K562 (cell line): ENCODE measurements around the gene UBN1. TPM values are rescaled to one million over a fixed set of nuclear protein-coding genes. Genes with fewer than 3 reads are reported as not detected.

Experiments used
- ATAC-seq: fragments of 200-7000 bp; cut with Tn5 transposase; 3 replicates; pipeline ENCODE4 v1.9.1; 2020; ENCODE audit warnings: moderate library complexity
- BruUV-seq: library from RNA; stranded (reverse); fragments of 400-500 nt; replicated peaks from 2 replicates; lab custom pipeline; 2021; lab: Mats Ljungman, UMichigan
- CTCF ChIA-PET: fragments of 300-600 bp; formaldehyde crosslinking; extraction: SDS; loops from one replicate; lab custom pipeline; 2021; ENCODE audit warnings: low intra/inter-chr PET ratio; lab: Yijun Ruan, JAX
- POLR2A ChIA-PET: fragments of 300-600, 350-650 bp; sonication (Branson Sonifier 250); formaldehyde crosslinking; extraction: SDS; loops from one replicate; lab custom pipeline; 2021; ENCODE audit warnings: antibody characterized with exemption, inconsistent platforms; lab: Yijun Ruan, JAX
- DNase-seq, 4 experiments: peaks; one replicate each; pipeline versions ENCODE4 v3.0.0 to v3.0.0-alpha.2; 2011 to 2018; ENCODE audit warnings: low spot score in 3 of 4, mixed read lengths in 3 of 4; ENCODE audit errors: extremely low read depth in 1 of 4
- FAIRE-seq: peaks from 2 replicates; lab custom pipeline; 2011; peaks lifted over from hg19 to GRCh38; lab: Jason Lieb, UNC
- H2AFZ ChIP-seq: 2 replicates; pipeline ENCODE4 v1.6.0; 2011; ENCODE audit warnings: low read depth, low read length, control low read depth, inconsistent platforms
- H3K27ac ChIP-seq: fragments of 200-600 bp; 3 replicates; pipeline ENCODE4 v1.8.0; 2011; ENCODE audit warnings: low read depth, mild to moderate bottlenecking, control low read depth, inconsistent platforms, low read length, moderate library complexity, mixed read lengths; ENCODE audit errors: extremely low read depth
- H3K27me3 ChIP-seq, 2 experiments: fragments of 300-600 bp in 1 of 2; 2 replicates in 1 of 2; 3 replicates in 1 of 2; pipeline versions ENCODE4 v1.6.0 to v1.8.0; 2011; ENCODE audit warnings: inconsistent platforms in 2 of 2, low read length in 2 of 2, mild to moderate bottlenecking in 1 of 2, mixed read lengths in 1 of 2, moderate library complexity in 1 of 2; ENCODE audit not compliant: control insufficient read depth in 2 of 2, insufficient read depth in 2 of 2
- H3K36me3 ChIP-seq: fragments of 300-600 bp; 3 replicates; pipeline ENCODE4 v1.8.0; 2011; ENCODE audit warnings: mild to moderate bottlenecking, low read length, inconsistent platforms; ENCODE audit not compliant: control insufficient read depth, insufficient read depth
- H3K4me1 ChIP-seq, 2 experiments: fragments of 200-600 bp in 1 of 2; replicated peaks in 1 of 2; 2 replicates in 1 of 2; 3 replicates in 1 of 2; pipeline versions ENCODE4 v1.5.1 to v1.8.0; 2011; ENCODE audit warnings: inconsistent platforms in 2 of 2, low read length in 2 of 2, mild to moderate bottlenecking in 1 of 2, mixed read lengths in 1 of 2, moderate library complexity in 1 of 2; ENCODE audit not compliant: control insufficient read depth in 2 of 2, insufficient read depth in 2 of 2
- H3K4me2 ChIP-seq: 2 replicates; pipeline ENCODE4 v1.6.1; 2011; ENCODE audit warnings: low read length, control low read depth, inconsistent platforms, mixed read lengths; ENCODE audit not compliant: insufficient read depth
- H3K4me3 ChIP-seq: fragments of 200-600 bp; sonication (generic), shearing (Covaris generic); 2 replicates; pipeline ENCODE4 v1.5.1; 2016; ENCODE audit warnings: control low read depth, inconsistent platforms
- H3K79me2 ChIP-seq: fragments of 200-600 bp; 3 replicates; pipeline ENCODE4 v1.8.0; 2011; ENCODE audit warnings: low read length, inconsistent platforms; ENCODE audit not compliant: control insufficient read depth, insufficient read depth
- H3K9ac ChIP-seq, 2 experiments: 2 replicates each; pipeline versions ENCODE4 v1.6.0 to v1.6.1; 2011; ENCODE audit warnings: low read depth in 2 of 2, low read length in 2 of 2, control low read depth in 1 of 2, inconsistent platforms in 1 of 2, mild to moderate bottlenecking in 1 of 2, mixed read lengths in 1 of 2; ENCODE audit not compliant: insufficient read depth in 1 of 2
- H3K9me1 ChIP-seq: one replicate; pipeline ENCODE4 v1.6.0; 2011; ENCODE audit warnings: inconsistent platforms, mild to moderate bottlenecking, low read length, moderate library complexity; ENCODE audit not compliant: control insufficient read depth, insufficient read depth
- H3K9me3 ChIP-seq: replicated peaks from 2 replicates; pipeline ENCODE4 v1.5.1; 2011; ENCODE audit warnings: low read depth, low read length, inconsistent platforms; ENCODE audit not compliant: control insufficient read depth, insufficient read depth
- H4K20me1 ChIP-seq: replicated peaks from 2 replicates; pipeline ENCODE4 v1.6.1; 2011; ENCODE audit warnings: low read length, inconsistent platforms, mixed read lengths; ENCODE audit not compliant: control insufficient read depth, insufficient read depth
- JUN ChIP-seq, 2 experiments: sonication (generic) in 1 of 2; formaldehyde crosslinking in 1 of 2; IDR thresholded peaks; 2 replicates each; pipeline versions ENCODE4 v1.6.1 to v1.8.0; 2012 to 2022; ENCODE audit warnings: borderline replicate concordance in 2 of 2, mild to moderate bottlenecking in 2 of 2, improper control_type of control experiment in 1 of 2, low read depth in 1 of 2, low read length in 1 of 2, missing genetic modification reagents in 1 of 2
- MAFG ChIP-seq: fragments of 450-650 bp; conservative IDR thresholded peaks from 2 replicates; pipeline ENCODE4 v1.6.1; 2016; ENCODE audit warnings: missing genetic modification characterization, missing compliant biosample characterization
- MBD1 ChIP-seq: fragments of 250-450 bp; sonication (Bioruptor Pico); IDR thresholded peaks from 2 replicates; pipeline ENCODE4 v1.8.0; 2022; ENCODE audit warnings: inconsistent platforms
- MCM2 ChIP-seq: fragments of 450-650 bp; IDR thresholded peaks from 2 replicates; pipeline ENCODE4 v1.6.1; 2017; ENCODE audit warnings: low read depth, mild to moderate bottlenecking
- MYBL2 ChIP-seq, 2 experiments: fragments of 450-650 bp in 1 of 2; sonication (generic) in 1 of 2; formaldehyde crosslinking in 1 of 2; IDR thresholded peaks; 2 replicates each; pipeline versions ENCODE4 v1.6.1 to v1.8.1; 2017 to 2022; ENCODE audit warnings: borderline replicate concordance in 1 of 2, inconsistent platforms in 1 of 2, low read depth in 1 of 2, mild to moderate bottlenecking in 1 of 2, missing genetic modification reagents in 1 of 2, moderate library complexity in 1 of 2
- PML ChIP-seq: IDR thresholded peaks from 2 replicates; pipeline ENCODE4 v1.6.1; 2012; ENCODE audit warnings: low read length, inconsistent platforms
- PURB ChIP-seq: sonication (generic); formaldehyde crosslinking; IDR thresholded peaks from 2 replicates; pipeline ENCODE4 v1.9.0; 2021; ENCODE audit warnings: low read depth, mild to moderate bottlenecking, missing genetic modification reagents
- RFX5 ChIP-seq: IDR thresholded peaks from 2 replicates; pipeline ENCODE4 v1.6.1; 2011; ENCODE audit warnings: low read depth, mild to moderate bottlenecking, improper control_type of control experiment, low read length
- TOE1 ChIP-seq, 2 experiments: fragments of 450-650 bp in 1 of 2; sonication (generic) in 1 of 2; formaldehyde crosslinking in 1 of 2; IDR thresholded peaks; 2 replicates each; pipeline versions ENCODE4 v1.7.1 to v1.8.0; 2016 to 2022; ENCODE audit warnings: borderline replicate concordance in 2 of 2, mild to moderate bottlenecking in 2 of 2, antibody characterized with exemption in 1 of 2, inconsistent platforms in 1 of 2, low read depth in 1 of 2, missing genetic modification reagents in 1 of 2, moderate library complexity in 1 of 2
- ZNF551 ChIP-seq: fragments of 250-450 bp; sonication (Bioruptor Pico); IDR thresholded peaks from 2 replicates; pipeline ENCODE4 v1.5.0; 2021; ENCODE audit warnings: mild to moderate bottlenecking, moderate library complexity
- WGBS: fragments of 100-300 bp; shearing (Covaris generic); methylation state at CpG from one replicate; pipeline ENCODE4 v1.1.6; 2016; ENCODE audit warnings: low coverage, mixed read lengths; ENCODE audit not compliant: insufficient coverage; ENCODE audit errors: missing lambda C conversion rate; 5-methylcytosine and 5-hydroxymethylcytosine counted together
- in situ Hi-C: fragments of 300-500 bp; cut with MboI; formaldehyde crosslinking; loops from 4 replicates; pipeline ENCODE4 v1.15.0; 2018; ENCODE audit warnings: inconsistent platforms, mixed read lengths
- intact Hi-C: fragments of 100-400 bp; cut with micrococcal nuclease; formaldehyde crosslinking; loops from 2 replicates; pipeline ENCODE4 v1.14.2; 2022
- polyA plus RNA-seq, 8 experiments: library from polyadenylated mRNA; depleted of rRNA in 4 of 8; stranded (reverse) in 5 of 8; unstranded in 3 of 8; fragments of >200 nt; fragmentation: Nextera tagmentation in 2 of 8; fragmentation: Illumina TruSeq in 1 of 8; extraction: Ambion mirVana in 2 of 8; extraction: Trizol in 1 of 8; gene quantifications; 2 replicates each; pipeline versions ENCODE4 v1.2.1 to v1.2.3, GENCODE V29; 2011 to 2014; ENCODE audit warnings: inconsistent platforms in 1 of 8, missing spikeins in 1 of 8
- total RNA-seq, 7 experiments: library from RNA; depleted of rRNA in 6 of 7; stranded (reverse); fragments of >200 nt in 6 of 7; fragmentation: Illumina TruSeq in 2 of 7; extraction: Trizol in 2 of 7; gene quantifications; 2 replicates each; pipeline versions ENCODE4 v1.2.1 to v1.2.3, GENCODE V29; 2011 to 2021; ENCODE audit warnings: low replicate concordance in 1 of 7
- TF ChIP-seq, protein P1 (sequence below): fragments of 450-650 bp; IDR thresholded peaks from 2 replicates; pipeline ENCODE4 v1.7.1; 2018; ENCODE audit warnings: mild to moderate bottlenecking, low read depth; ENCODE audit not compliant: partially characterized antibody
- TF ChIP-seq, protein P2 (sequence below): sonication (generic); formaldehyde crosslinking; IDR thresholded peaks from 2 replicates; pipeline ENCODE4 v1.8.0; 2022; ENCODE audit warnings: mild to moderate bottlenecking, missing genetic modification reagents, borderline replicate concordance
- TF ChIP-seq, protein P3 (sequence below), 2 experiments: fragments of 450-650 bp; conservative IDR thresholded peaks; 2 replicates each; pipeline ENCODE4 v1.6.1; 2017; ENCODE audit warnings: mild to moderate bottlenecking in 2 of 2, moderate library complexity in 2 of 2

Gene UBN1
- total and polyA plus RNA-seq, 9 of the 15 experiments (the other 6 are each of a cell fraction or from before 2014, with no cell fraction given) = 1.5 to 45.7 (median 20.6) TPM

GRCh38 chr16:4820652-4821051, 26.6 kb upstream of the UBN1 start:
- intact Hi-C loops (no loop called here), in situ Hi-C loops (no loop called here)
- TF ChIP-seq TOE1 (IDR thresholded peaks at IDR 0.05; ENCODE audit: borderline replicate concordance) = no peak
- TF ChIP-seq TOE1 (CRISPR knock-in tag; IDR thresholded peaks at IDR 0.05; ENCODE audit: borderline replicate concordance, low read depth) = no peak
- TF ChIP-seq, protein P1, sequence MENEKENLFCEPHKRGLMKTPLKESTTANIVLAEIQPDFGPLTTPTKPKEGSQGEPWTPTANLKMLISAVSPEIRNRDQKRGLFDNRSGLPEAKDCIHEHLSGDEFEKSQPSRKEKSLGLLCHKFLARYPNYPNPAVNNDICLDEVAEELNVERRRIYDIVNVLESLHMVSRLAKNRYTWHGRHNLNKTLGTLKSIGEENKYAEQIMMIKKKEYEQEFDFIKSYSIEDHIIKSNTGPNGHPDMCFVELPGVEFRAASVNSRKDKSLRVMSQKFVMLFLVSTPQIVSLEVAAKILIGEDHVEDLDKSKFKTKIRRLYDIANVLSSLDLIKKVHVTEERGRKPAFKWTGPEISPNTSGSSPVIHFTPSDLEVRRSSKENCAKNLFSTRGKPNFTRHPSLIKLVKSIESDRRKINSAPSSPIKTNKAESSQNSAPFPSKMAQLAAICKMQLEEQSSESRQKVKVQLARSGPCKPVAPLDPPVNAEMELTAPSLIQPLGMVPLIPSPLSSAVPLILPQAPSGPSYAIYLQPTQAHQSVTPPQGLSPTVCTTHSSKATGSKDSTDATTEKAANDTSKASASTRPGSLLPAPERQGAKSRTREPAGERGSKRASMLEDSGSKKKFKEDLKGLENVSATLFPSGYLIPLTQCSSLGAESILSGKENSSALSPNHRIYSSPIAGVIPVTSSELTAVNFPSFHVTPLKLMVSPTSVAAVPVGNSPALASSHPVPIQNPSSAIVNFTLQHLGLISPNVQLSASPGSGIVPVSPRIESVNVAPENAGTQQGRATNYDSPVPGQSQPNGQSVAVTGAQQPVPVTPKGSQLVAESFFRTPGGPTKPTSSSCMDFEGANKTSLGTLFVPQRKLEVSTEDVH = no peak
- no peak for TF ChIP-seq MCM2
- TF ChIP-seq MAFG = no peak
- no peak for TF ChIP-seq MBD1
- TF ChIP-seq PURB (CRISPR knock-in tag) = no peak
- TF ChIP-seq JUN (IDR thresholded peaks at IDR 0.05; ENCODE audit: borderline replicate concordance, low read depth, low read length) = no peak
- TF ChIP-seq JUN (CRISPR knock-in tag; IDR thresholded peaks at IDR 0.05; ENCODE audit: borderline replicate concordance) = no peak
- no peak for TF ChIP-seq RFX5
- TF ChIP-seq MYBL2 (IDR thresholded peaks at IDR 0.05; ENCODE audit: low read depth) = no peak
- no peak for TF ChIP-seq MYBL2 (CRISPR knock-in tag; IDR thresholded peaks at IDR 0.05; ENCODE audit: borderline replicate concordance)
- TF ChIP-seq ZNF551 (CRISPR knock-in tag) = no peak
- TF ChIP-seq, protein P2, sequence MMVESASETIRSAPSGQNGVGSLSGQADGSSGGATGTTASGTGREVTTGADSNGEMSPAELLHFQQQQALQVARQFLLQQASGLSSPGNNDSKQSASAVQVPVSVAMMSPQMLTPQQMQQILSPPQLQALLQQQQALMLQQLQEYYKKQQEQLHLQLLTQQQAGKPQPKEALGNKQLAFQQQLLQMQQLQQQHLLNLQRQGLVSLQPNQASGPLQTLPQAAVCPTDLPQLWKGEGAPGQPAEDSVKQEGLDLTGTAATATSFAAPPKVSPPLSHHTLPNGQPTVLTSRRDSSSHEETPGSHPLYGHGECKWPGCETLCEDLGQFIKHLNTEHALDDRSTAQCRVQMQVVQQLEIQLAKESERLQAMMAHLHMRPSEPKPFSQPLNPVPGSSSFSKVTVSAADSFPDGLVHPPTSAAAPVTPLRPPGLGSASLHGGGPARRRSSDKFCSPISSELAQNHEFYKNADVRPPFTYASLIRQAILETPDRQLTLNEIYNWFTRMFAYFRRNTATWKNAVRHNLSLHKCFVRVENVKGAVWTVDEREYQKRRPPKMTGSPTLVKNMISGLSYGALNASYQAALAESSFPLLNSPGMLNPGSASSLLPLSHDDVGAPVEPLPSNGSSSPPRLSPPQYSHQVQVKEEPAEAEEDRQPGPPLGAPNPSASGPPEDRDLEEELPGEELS (CRISPR knock-in tag) = no peak
- no peak for TF ChIP-seq PML
- TF ChIP-seq, protein P3, sequence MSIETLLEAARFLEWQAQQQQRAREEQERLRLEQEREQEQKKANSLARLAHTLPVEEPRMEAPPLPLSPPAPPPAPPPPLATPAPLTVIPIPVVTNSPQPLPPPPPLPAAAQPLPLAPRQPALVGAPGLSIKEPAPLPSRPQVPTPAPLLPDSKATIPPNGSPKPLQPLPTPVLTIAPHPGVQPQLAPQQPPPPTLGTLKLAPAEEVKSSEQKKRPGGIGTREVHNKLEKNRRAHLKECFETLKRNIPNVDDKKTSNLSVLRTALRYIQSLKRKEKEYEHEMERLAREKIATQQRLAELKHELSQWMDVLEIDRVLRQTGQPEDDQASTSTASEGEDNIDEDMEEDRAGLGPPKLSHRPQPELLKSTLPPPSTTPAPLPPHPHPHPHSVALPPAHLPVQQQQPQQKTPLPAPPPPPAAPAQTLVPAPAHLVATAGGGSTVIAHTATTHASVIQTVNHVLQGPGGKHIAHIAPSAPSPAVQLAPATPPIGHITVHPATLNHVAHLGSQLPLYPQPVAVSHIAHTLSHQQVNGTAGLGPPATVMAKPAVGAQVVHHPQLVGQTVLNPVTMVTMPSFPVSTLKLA (conservative IDR thresholded peaks at IDR 0.05) = no peak

More at GRCh38 chr16:4820652-4821051, 26.6 kb upstream of the UBN1 start:
- Histone ChIP-seq H3K79me2 (no peaks in the 10 kb centered on the region), H3K4me3 (no peak overlapping the region), H3K9me3 (no peaks in the 10 kb centered on the region), H3K36me3 (peaks cover 83% of the 10 kb centered on the region), H3K4me2 (no peak overlapping the region), H2AFZ (no peak overlapping the region), H3K27me3 (no peaks in the 10 kb centered on the region), H3K4me1 (no peaks in the 10 kb centered on the region), H3K27ac (no peak overlapping the region), H3K9ac (no peak overlapping the region), H4K20me1 (no peaks in the 10 kb centered on the region), H3K9me1 (no peaks in the 10 kb centered on the region)
- FAIRE-seq (no peak), DNase-seq (no peak), ATAC-seq (no peak)
- no TSS peak for BruUV-seq
- CTCF ChIA-PET = no interaction called here
- 88% methylated on average over 6 of the region's 6 CpGs for WGBS
- POLR2A ChIA-PET = no interaction called here
